Adrenal gland (tissue), 5 donors: ENCODE measurements around the gene CAPRIN1.

ENCODE experiments used
- CTCF ChIP-seq, 6 experiments: fragments of 450-650 bp in 4 of 6; fragments of 200-600 bp in 2 of 6; sonication (generic) in 1 of 6; IDR thresholded peaks; 1 replicate in 5 of 6; 2 replicates in 1 of 6; pipeline versions ENCODE4 v1.5.1 to v1.8.0; 2016 to 2021; ENCODE audit warnings: antibody characterized with exemption in 6 of 6, mild to moderate bottlenecking in 2 of 6, moderate library complexity in 1 of 6
- POLR2A ChIP-seq, 2 donors: fragments of 450-650 bp; IDR thresholded peaks; one replicate each; pipeline ENCODE4 v1.6.1; 2017; ENCODE audit warnings: antibody characterized with exemption in 2 of 2, mild to moderate bottlenecking in 2 of 2, moderate library complexity in 1 of 2
- donor health status: DM: no; HTN: no; CAD: no.

DNA sequence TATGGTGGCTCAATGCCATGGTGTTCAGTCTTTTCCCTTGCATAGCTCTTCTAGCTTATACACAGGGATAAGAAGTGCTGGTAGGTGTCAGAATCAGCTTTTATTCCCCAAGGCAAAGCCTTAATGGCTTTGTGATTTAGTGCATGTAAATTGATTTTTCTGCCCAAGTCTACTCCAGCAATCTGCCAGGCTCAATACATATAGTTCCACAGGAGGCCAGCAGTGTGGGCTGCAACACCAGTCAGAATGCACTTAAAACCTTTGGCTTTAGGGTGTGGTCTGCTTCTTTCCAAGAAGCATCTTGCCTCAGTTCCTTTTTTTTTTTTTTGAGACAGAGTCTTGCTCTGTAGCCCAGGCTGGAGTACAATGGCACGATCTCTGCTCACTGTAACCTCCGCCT is 14.5 kb upstream of the CAPRIN1 start:
- TF ChIP-seq CTCF (IDR thresholded peaks at IDR 0.05) (no peak), POLR2A (IDR thresholded peaks at IDR 0.05) (no peak)
